ENCODE results near the gene NUP210.
"Not testable (repeated sequence)": the region's sequence is repeated elsewhere in the genome, so short reads cannot be mapped to it uniquely, and the experiment has no call there.

Gene NUP210

DNA sequence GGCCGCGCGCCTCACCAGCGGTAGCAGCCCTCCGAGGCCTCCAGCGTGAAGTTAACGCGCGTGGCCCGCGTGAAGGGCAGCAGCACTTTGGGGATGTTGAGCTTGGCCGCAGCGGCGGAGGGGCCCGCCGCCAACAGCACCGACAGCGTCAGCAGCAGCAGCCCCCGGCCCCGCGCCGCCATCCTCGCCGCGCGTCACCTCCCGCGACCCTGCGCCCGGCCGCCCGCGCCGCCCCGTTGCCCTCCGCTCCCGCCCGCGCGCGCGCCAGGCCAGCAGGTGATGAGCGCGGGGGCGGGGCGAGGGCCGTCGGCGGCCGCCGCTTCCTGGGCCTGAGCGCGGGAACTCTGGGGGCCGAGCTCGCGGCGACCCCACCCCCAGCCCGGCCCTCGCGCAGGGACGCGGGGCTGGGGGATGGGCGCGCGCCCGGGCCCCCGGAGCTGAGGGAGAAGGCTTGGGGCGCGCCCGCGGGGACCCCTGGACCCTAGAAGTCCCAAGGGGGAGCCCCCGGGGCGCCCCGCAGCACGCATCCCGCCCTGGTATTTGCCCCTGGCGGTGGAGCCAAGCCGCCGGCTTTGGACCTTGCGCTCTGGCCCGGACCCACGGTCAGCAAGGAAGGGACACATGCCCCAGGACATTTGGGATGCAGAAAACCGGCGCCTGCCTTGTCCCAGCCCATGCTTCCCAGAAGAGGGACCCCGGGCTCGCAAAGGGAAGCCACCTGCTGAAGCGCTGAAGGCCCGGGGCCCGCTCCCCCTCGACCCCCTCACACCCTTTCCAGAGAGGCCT lies at the start of gene NUP210:
Gene NUP210, minus strand, starts transcription at position 278 of the 786 bp plus-strand sequence. Its CDS starts 96 bp downstream, at position 182.
- in situ Hi-C loops (cut with MboI; ENCODE audit: low sequenced_read_pairs) = no loop called here

DNA sequence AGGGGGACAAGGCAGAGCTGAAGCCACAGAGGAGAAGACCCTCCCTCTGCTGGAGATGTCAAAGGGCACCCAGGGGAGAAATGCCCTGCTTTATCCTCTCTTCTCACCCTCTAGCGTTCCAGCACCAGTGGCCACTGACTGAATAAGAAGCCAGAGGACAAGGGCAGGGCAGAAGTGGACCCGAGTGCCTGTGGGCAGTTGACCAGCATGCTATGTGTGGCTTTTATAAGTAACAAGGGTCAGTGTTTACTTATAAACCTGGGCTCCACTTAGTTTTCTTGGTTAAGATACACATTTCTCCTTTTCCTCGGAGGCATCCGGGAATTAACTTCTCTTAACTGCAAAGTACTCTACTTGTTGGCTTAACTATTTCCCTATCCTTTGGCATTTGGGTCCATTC lies 46.7 kb upstream of the NUP210 start:
- in situ Hi-C loops (cut with MboI; ENCODE audit: low sequenced_read_pairs) = loop anchor here (25.0 kb wide), 1 partner anchor 604 kb away; no protein-coding TSS in a partner anchor

DNA sequence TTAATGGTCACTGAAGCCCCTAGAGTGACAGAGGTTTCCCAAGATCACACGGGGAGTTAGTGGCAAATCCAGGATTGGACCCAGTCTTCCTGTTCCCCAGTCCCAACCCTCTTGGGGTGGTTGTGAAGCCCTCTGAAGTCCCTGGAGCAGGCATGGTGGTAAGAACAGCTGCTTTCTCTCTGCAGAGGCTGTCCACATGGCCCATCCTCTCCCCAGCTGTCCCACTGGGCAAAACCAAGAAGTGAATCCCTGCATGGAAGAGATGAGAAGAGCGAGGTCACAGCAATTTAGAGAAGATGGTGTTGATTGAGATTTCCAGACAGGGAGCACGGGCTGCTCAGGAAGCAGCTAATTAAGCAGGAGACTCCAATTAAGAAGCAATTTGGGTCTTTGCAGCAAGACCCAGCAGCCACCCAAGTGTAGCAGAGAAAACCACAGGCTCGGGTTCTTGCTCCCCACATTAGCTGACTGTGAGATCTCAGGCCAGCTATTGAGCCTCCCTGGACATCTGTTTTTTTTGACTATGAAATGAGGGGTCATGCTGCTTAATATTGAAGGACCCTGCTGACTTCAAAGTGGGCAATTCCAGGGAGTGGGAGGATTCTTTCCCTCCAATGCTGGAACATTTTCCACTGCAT lies 45.2 kb upstream of the NUP210 start:
- in situ Hi-C loops (cut with MboI; ENCODE audit: low sequenced_read_pairs) = loop anchor here (25.0 kb wide), 1 partner anchor 603 kb away; no protein-coding TSS in a partner anchor

DNA sequence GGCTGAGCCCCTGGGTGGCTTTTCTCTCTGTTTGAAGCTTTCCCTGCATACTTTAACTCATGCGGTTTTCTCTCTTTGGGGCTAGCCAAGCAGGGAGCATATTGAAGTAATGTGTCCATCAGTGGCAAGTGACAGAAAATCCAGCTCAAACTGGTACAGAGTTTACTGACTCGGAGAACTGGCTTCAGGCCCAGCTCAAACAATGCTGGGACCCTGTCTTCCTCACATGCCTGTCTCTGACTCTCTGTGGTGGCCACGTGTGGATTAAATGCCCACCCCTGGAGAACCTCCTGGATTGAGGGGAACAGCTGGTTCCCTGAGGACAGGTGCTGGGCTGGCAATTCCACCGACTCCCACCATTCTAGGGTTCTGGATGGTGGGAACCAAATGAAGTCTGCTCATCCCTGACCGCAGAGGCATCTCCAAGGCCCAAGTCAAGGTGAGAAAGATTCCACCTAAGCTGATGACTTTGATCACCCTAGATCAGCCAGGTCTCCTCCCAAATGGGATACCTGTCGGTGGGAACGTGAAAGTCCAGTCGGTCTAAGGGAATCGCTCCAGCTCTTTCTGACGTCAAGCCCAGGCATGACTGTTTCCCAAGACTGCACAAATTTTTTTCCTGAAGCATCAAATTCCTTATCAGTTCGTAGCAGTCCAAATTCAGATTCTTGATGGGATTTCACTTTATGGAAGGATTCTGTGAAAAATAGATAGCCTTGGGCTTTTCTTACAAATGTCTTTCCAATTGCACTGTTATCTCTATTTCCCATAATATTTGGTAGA lies 43.7 kb upstream of the NUP210 start:
- in situ Hi-C loops (cut with MboI; ENCODE audit: low sequenced_read_pairs) = loop anchor here (25.0 kb wide), 1 partner anchor 602 kb away; no protein-coding TSS in a partner anchor

DNA sequence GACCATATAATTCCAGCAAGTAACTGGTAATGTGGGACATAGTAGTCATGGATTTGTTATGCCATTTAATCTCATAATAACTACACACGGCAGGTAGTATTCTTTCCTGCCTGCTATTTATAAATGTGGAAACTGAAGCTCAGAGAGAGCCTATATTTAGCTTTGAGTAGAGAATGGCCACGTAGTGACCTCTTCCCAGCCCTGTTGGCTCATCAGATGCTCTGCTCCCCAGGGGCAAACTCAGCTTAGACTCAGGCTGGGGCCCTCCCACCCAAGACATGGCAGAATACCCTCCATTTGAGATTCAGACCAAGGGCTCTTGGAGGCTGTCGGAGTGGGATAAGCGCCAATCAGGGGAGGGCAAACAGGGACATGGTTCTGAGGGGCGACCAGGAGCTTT lies 42.7 kb upstream of the NUP210 start:
- in situ Hi-C loops (cut with MboI; ENCODE audit: low sequenced_read_pairs) = loop anchor here (25.0 kb wide), 1 partner anchor 601 kb away; no protein-coding TSS in a partner anchor

DNA sequence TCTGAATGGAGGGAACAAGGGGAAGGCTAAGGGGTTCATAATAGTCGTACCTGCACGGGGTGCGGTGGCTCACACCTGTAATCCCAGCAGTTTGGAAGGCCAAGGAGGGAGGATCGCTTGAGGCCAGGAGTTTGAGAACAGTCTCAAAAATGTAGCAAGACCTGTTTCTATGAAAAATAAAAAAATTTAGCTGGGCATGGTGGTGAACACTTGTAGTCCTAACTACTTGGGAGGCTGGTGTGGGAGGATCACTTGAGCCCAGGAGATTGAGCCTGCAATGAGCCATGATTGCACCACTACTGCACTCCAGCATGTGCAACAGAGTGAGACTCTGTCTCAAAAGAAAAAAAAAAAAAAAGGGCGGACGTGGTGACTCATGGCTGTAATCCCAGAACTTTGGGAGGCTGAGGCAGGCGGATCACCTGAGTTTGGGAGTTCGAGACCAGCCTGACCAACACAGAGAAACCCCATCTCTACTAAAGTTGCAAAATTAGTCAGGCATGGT lies 42.1 kb upstream of the NUP210 start:
- in situ Hi-C loops (cut with MboI; ENCODE audit: low sequenced_read_pairs) = loop anchor here (25.0 kb wide), 1 partner anchor 600 kb away; no protein-coding TSS in a partner anchor

DNA sequence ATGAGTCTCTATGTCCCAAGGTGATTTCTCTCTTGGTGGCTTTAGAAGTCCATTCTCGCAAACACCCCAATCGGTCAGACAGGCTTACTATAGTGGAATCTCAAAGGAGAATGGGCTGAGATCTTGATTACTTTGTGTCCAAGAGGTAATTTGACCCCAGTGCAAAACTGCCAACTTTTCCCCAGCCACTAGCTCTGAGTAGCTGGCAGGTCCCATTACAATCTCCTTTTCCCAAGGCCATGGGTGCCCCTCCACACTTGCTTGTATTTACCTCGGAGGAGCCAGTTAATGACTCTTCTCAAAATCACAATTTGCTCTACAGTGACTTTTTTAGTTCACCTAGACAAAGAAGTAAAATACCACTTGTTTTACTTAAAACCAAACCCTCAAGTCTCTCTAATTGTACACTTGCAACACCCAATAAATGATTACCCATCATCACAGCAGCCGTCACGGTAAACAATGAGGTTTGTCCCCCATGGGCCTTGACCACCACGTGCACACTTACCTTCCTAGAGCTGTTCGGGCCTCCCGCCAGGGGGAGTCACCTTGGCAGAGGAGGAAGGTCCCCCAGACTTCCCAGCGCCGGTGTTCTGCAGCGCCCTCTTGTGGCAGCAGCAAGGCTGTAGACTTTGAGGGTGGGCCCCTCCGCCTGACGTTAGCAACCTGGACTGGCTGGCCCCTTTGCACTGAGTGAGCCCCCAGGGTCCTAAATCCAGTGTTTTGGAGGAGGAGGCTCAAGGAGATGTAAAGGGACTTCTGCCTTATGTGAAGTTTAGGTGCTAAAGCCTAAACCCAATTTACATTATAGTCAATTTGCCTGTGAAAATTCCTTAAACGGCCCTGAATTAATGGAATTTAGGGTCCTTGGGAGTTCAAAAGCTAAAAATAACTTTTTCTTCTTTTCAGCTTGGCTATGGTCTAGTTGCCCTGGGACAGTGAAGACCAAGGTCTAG lies 41.3 kb upstream of the NUP210 start:
- in situ Hi-C loops (cut with MboI; ENCODE audit: low sequenced_read_pairs) = loop anchor here (25.0 kb wide), 1 partner anchor 599 kb away; no protein-coding TSS in a partner anchor

DNA sequence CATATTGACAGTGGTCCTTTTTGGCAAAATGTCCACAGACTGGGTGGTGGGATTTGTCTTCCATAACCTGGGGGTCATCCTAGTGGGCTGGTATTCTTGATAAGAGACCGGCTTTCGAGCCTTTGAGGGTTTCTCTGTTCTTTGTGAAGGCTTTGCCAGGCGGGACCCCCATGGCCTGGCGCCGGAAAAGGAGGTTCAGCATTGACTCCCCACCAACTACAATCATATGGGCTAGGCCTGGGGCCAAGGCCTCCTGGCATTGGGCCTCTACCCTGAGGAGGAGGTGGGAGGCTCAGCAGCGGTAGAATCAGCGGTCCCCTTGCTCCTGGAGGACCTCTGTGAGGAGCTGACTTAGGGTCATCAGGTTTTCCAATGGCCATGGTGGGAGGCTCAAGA lies 40.2 kb upstream of the NUP210 start:
- in situ Hi-C loops (cut with MboI; ENCODE audit: low sequenced_read_pairs) = loop anchor here (25.0 kb wide), 1 partner anchor 598 kb away; no protein-coding TSS in a partner anchor

DNA sequence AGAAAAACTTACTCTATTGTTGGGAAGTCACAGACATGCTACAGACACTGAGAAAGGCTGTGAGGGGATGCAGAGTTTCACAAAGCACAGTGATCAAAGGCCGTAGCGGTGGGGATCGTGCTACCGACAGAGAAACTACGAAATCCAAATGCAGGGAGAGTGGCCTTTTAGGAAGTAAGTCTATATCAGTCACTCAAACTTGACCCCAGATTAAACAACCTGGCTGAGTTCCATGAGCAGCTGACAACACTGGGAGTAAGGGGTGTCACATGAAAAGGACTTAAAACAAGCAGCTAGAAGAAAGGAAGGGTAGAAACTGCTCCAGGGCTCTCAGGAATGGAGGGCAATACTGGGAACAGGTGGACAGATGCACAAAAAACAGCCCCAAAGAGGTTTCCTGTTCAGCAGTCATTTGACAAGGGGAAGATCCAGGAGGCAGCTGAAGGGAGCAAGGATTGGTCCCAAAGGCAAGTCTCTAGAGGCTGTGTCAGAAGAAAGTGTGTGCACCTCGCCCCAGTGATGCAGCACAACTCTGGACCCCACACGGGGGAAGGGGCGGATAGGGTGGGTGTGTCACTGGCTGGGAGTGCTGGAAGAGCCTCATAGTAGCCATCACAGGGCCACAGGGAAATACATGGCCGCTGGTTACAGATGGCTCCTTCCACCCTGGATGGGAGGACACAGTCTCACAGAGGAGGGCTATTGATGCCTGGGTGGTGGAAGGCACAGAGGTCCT lies 39.7 kb upstream of the NUP210 start:
- in situ Hi-C loops (cut with MboI; ENCODE audit: low sequenced_read_pairs) = loop anchor here (5.0 to 25.0 kb wide), 2 partner anchors 372 to 597 kb away; no protein-coding TSS in a partner anchor

DNA sequence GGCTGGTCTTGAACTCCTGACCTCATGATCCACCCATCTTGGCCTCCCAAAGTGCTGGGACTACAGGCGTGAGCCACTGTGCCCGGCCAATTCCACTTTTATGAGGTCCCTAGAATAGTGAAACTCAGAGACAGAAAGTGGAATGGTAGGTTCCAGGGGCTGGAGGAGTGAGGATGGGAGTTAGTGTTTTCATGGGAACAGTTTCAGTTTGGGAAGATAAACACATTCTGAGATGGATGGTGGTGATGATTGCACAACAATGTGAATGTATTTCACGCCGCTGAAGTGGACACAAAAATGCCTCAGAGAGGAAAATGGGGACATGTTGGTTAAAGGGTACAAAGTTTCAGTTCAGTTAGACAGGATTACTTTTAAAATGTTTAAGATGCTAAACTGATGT lies 37.5 kb upstream of the NUP210 start:
- in situ Hi-C loops (cut with MboI; ENCODE audit: low sequenced_read_pairs) = loop anchor here (5.0 to 25.0 kb wide), 2 partner anchors 370 to 595 kb away; no protein-coding TSS in a partner anchor

DNA sequence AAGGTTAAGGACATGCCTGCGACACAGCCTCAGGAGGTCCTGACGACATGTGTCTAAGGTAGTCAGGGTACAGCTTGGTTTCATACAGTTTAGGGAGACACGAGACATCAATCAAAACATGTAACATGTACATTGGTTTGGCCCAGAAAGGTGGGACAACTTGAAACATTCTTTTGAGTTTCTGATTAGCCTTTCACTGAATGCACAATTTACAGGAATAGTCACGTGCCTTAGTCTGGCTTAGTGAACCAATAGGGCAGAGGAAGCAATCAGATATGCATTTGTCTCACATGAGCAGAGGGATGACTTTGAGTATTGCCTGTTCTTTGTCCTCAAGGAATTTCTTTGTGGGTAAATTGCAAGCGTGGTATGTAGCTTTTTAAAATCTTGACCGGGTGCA lies 35.5 kb upstream of the NUP210 start:
- in situ Hi-C loops (cut with MboI; ENCODE audit: low sequenced_read_pairs) = loop anchor here (5.0 to 25.0 kb wide), 2 partner anchors 368 to 593 kb away; no protein-coding TSS in a partner anchor

DNA sequence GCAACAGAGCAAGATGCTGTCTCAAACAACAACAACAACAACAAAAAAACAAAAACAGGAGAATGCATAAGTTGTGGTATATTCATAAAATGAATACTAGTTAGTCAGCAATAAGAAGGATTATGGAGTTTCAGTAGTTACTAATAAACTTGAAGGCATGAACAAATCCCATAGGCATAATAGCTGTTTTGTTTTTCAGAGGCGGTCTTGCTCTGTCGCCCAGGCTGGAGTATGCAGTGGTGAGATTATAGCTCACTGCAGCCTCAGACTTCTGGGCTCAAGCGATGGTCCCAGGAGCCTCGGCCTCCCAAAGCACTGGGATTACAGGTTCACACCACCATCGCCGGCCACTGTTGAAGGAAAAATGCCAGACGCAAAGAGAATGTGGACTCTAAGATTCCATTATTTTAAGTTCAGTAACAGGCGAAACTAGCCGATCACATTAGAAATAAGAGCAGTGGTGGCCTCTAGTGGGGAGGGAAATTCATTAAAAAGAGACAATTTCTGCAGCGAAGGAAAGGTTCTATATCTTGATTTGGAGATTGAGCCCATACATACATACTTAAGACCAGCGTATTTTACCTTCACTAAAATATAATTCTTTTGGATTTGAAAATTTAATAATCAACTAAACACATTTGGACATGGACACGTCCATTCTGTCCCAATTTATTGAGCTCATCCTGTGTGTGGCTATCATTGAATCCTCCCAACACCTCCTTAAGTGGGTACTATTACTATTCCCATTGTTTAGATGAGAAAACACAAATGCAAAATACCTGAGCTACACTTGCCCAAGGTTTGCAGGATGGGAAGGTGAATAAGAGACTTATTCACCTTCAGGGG lies 32.6 kb upstream of the NUP210 start:
- in situ Hi-C loops (cut with MboI; ENCODE audit: low sequenced_read_pairs) = loop anchor here (25.0 kb wide), 1 partner anchor 590 kb away; no protein-coding TSS in a partner anchor

DNA sequence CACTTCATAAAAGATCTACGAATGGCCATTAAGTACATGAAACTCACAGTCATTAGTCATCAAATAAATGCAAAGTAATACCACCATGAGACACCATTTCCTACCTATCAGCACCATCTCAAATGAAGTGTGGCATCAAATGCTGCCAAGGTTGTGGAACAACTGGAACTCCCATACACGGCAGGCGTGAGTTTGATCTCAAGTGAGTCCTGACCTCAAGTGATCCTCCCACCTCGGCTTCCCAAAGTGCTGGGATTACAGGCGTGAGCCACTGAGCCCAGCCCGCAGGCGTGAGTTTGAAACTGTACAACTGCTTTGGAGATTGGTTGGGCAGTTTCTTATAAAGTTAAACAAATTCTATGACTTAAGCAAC lies 31.2 kb upstream of the NUP210 start:
- in situ Hi-C loops (cut with MboI; ENCODE audit: low sequenced_read_pairs) = loop anchor here (25.0 kb wide), 1 partner anchor 589 kb away; no protein-coding TSS in a partner anchor

DNA sequence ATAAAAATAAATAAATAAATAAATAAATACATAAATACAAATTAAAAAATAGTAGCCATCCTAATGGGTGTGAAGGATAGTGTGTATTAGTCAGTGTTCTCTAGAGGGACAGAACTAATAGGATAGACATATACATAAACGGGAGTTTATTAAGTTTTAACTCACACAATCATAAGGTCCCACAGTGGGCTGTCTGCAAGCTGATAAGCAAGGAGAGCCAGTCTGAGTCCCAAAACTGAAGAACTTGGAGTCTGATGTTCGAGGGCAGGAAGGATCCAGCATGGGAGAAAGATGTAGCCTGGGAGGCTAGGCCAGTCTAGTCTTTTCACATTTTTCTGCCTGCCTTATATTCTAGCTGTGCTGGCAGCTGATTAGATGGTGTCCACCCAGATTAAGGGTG lies 22.8 kb upstream of the NUP210 start:
- in situ Hi-C loops (cut with MboI; ENCODE audit: low sequenced_read_pairs) = not testable (repeated sequence)

DNA sequence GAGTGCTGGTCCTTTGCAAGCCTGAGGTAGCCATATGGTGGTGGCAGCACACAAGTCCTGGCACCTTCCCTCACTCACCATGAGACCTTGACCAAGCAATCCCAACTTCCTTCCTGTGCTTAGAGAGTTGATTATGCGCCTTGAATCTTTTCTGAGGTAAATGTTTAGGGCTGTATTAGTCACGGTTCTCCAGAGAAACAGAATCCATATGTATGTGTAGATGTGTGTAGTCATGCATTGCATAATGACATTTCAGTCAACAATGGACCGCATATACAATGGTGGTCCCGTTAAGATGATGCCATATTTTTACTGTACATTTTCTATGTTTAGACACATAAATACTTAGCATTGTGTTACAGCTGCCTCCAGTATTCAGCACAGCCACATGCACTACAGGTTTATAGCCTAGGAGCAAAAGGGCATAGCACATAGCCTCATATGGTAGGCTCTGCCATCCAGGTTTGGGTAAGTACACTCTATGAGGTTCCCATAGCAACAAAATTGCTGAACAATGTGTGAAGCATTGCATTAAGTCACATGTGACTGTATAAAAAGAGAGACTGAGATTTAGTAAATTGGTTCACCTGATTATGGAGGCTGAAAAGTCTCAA lies 20.2 kb upstream of the NUP210 start:
- in situ Hi-C loops (cut with MboI; ENCODE audit: low sequenced_read_pairs) = no loop called here

DNA sequence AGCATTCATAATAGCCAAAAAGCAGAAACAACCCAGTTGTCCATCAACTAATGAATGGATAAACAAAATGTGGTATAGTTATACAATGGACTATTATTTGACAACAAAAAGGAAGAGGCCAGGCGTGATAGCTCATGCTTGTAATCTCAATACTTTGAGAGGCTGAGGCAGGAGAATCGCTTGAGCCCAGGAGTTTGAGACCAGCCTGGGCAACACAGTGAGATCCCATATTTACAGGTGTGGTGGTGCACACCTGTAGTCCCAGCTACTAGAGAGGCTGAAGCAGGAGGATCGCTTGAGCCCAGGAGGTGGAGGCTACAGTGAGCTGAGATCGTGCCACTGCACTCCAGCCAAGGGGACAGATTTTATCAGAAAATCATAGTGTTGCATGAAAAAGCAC lies 16.1 kb upstream of the NUP210 start:
- in situ Hi-C loops (cut with MboI; ENCODE audit: low sequenced_read_pairs) = not testable (repeated sequence)

DNA sequence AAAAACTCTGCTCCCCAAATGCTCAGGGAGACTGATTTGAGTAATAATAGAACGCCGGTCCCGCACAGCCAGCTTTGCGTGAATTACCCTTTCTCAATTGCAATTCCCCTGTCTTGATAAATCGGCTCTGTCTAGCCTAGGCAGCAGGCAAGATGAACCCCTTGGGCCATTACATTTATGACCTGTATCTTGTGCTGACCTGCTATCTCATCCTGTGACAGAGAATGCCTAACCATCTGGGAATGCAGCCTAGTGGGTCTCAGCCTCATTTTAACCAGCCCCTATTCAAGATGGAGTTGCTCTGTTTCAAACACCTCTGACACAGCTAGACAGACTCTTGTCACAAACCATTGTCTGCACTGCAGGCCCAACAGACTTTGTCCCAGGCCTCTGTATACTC lies 13.8 kb upstream of the NUP210 start:
- in situ Hi-C loops (cut with MboI; ENCODE audit: low sequenced_read_pairs) = no loop called here

All from HL-60/S4 (cell line).